CD14-positive monocyte (primary cell): ENCODE measurements around the gene TRAPPC14. TPM values are rescaled to one million over a fixed set of nuclear protein-coding genes. Genes with fewer than 3 reads are reported as not detected.
A peak's percentile ranks its signal among the peaks of the same experiment; 100 is the strongest.

Experiments used
- DNase-seq, 3 donors: peaks; one replicate each; pipeline ENCODE4 v3.0.0-alpha.2; 2011 to 2022
- H2AFZ ChIP-seq: 2 replicates; pipeline ENCODE4 v1.6.0; 2012; ENCODE audit warnings: mild to moderate bottlenecking, low read depth, low read length, inconsistent platforms; ENCODE audit not compliant: insufficient read depth, poor library complexity, severe bottlenecking
- H3K27ac ChIP-seq, 2 donors: 1 replicate in 1 of 2; 2 replicates in 1 of 2; pipeline ENCODE4 v1.5.1; 2012 to 2013; ENCODE audit warnings: low read length in 2 of 2, control low read depth in 1 of 2, inconsistent platforms in 1 of 2, low read depth in 1 of 2, mild to moderate bottlenecking in 1 of 2
- H3K27me3 ChIP-seq, 2 donors: one replicate each; pipeline versions ENCODE4 v1.6.0 to v1.6.1; 2011 to 2013; ENCODE audit warnings: low read length in 2 of 2; ENCODE audit not compliant: control insufficient read depth in 2 of 2, insufficient read depth in 2 of 2
- H3K36me3 ChIP-seq, 2 donors: replicated peaks in 1 of 2; 1 replicate in 1 of 2; 2 replicates in 1 of 2; pipeline versions ENCODE4 v1.5.1 to v1.6.1; 2012 to 2013; ENCODE audit warnings: low read length in 2 of 2, control low read depth in 1 of 2, inconsistent platforms in 1 of 2, mild to moderate bottlenecking in 1 of 2; ENCODE audit not compliant: insufficient read depth in 2 of 2, control insufficient read depth in 1 of 2
- H3K4me1 ChIP-seq, 2 donors: 1 replicate in 1 of 2; 2 replicates in 1 of 2; pipeline versions ENCODE4 v1.5.1 to v1.6.1; 2012 to 2013; ENCODE audit warnings: low read length in 2 of 2, control low read depth in 1 of 2, inconsistent platforms in 1 of 2, mild to moderate bottlenecking in 1 of 2, moderate library complexity in 1 of 2; ENCODE audit not compliant: insufficient read depth in 2 of 2, control insufficient read depth in 1 of 2
- H3K4me2 ChIP-seq: replicated peaks from 2 replicates; pipeline ENCODE3; 2012; ENCODE audit warnings: low read length, moderate library complexity, mild to moderate bottlenecking; ENCODE audit not compliant: poor library complexity, severe bottlenecking; ENCODE audit errors: extremely low read depth
- H3K4me3 ChIP-seq, 3 experiments: fragments of 200-600 bp in 1 of 3; sonication (generic) in 1 of 3; replicated peaks in 1 of 3; 1 replicate in 2 of 3; 2 replicates in 1 of 3; pipeline ENCODE4 v1.5.1; 2011 to 2013; ENCODE audit warnings: low read length in 3 of 3, mild to moderate bottlenecking in 3 of 3, control low read depth in 2 of 3, low read depth in 2 of 3, inconsistent platforms in 1 of 3, moderate library complexity in 1 of 3
- H3K79me2 ChIP-seq: 2 replicates; pipeline ENCODE4 v1.6.0; 2012; ENCODE audit warnings: mild to moderate bottlenecking, control low read depth, inconsistent platforms, low read length, moderate library complexity; ENCODE audit not compliant: insufficient read depth
- H3K9ac ChIP-seq: 2 replicates; pipeline ENCODE4 v1.6.0; 2017; ENCODE audit warnings: low read length, mild to moderate bottlenecking; ENCODE audit not compliant: insufficient read depth, poor library complexity, severe bottlenecking
- H3K9me3 ChIP-seq, 2 donors: replicated peaks in 1 of 2; 1 replicate in 1 of 2; 2 replicates in 1 of 2; pipeline versions ENCODE4 v1.5.1 to v1.6.1; 2012 to 2013; ENCODE audit warnings: low read length in 2 of 2, control low read depth in 1 of 2; ENCODE audit not compliant: control insufficient read depth in 1 of 2, insufficient read depth in 1 of 2
- H4K20me1 ChIP-seq: 2 replicates; pipeline ENCODE4 v1.6.0; 2012; ENCODE audit warnings: mild to moderate bottlenecking, low read length, control low read depth, moderate library complexity; ENCODE audit not compliant: insufficient read depth
- H3K27ac Mint-ChIP-seq, 7 donors: one replicate each; pipeline ENCODE4 v1.8.0; 2020; ENCODE audit warnings: mild to moderate bottlenecking in 7 of 7, mixed read lengths in 7 of 7, moderate library complexity in 6 of 7, inconsistent platforms in 2 of 7
- H3K27me3 Mint-ChIP-seq, 3 donors: one replicate each; pipeline ENCODE4 v1.8.0; 2021 to 2022; ENCODE audit warnings: low read depth in 3 of 3, mild to moderate bottlenecking in 3 of 3, mixed read lengths in 3 of 3, moderate library complexity in 3 of 3, inconsistent platforms in 1 of 3
- H3K36me3 Mint-ChIP-seq, 2 donors: one replicate each; pipeline ENCODE4 v1.8.0; 2020; ENCODE audit warnings: mixed read lengths in 2 of 2, inconsistent platforms in 1 of 2, mild to moderate bottlenecking in 1 of 2
- H3K4me1 Mint-ChIP-seq: one replicate; pipeline ENCODE4 v1.8.0; 2020; ENCODE audit warnings: mild to moderate bottlenecking, mixed read lengths
- H3K4me3 Mint-ChIP-seq, 2 donors: one replicate each; pipeline ENCODE4 v1.8.0; 2020; ENCODE audit warnings: mild to moderate bottlenecking in 2 of 2, mixed read lengths in 2 of 2, moderate library complexity in 1 of 2
- H3K9me3 Mint-ChIP-seq, 7 donors: one replicate each; pipeline ENCODE4 v1.8.0; 2020 to 2022; ENCODE audit warnings: mixed read lengths in 7 of 7, mild to moderate bottlenecking in 6 of 7, moderate library complexity in 6 of 7, inconsistent platforms in 2 of 7
- WGBS: methylation state at CpG from one replicate; pipeline ENCODE4 v1.1.5; 2013; ENCODE audit warnings: missing lambda C conversion rate; ENCODE audit not compliant: insufficient coverage; 5-methylcytosine and 5-hydroxymethylcytosine counted together
- intact Hi-C, 2 donors: fragments of 100-400 bp; cut with micrococcal nuclease; formaldehyde crosslinking; loops; one replicate each; pipeline versions ENCODE4 v1.15.0 to v1.15.1; 2023
- polyA plus RNA-seq, 3 donors: library from polyadenylated mRNA; depleted of rRNA in 1 of 3; unstranded in 2 of 3; stranded (reverse) in 1 of 3; fragments of 300-500 nt in 2 of 3; fragments of >200 nt in 1 of 3; fragmentation: Illumina TruSeq in 2 of 3; gene quantifications; 1 replicate in 2 of 3; 2 replicates in 1 of 3; pipeline ENCODE4 v1.2.3, GENCODE V29; 2012 to 2021
- TF ChIP-seq, protein P1 (sequence below): fragments of 200-600 bp; IDR thresholded peaks from one replicate; pipeline ENCODE4 v1.8.0; 2022; ENCODE audit warnings: antibody characterized with exemption, mild to moderate bottlenecking

TRAPPC14 gene
- polyA plus RNA-seq, 3 donors: 1.0 to 38.4 (median 1.6) TPM

DNA sequence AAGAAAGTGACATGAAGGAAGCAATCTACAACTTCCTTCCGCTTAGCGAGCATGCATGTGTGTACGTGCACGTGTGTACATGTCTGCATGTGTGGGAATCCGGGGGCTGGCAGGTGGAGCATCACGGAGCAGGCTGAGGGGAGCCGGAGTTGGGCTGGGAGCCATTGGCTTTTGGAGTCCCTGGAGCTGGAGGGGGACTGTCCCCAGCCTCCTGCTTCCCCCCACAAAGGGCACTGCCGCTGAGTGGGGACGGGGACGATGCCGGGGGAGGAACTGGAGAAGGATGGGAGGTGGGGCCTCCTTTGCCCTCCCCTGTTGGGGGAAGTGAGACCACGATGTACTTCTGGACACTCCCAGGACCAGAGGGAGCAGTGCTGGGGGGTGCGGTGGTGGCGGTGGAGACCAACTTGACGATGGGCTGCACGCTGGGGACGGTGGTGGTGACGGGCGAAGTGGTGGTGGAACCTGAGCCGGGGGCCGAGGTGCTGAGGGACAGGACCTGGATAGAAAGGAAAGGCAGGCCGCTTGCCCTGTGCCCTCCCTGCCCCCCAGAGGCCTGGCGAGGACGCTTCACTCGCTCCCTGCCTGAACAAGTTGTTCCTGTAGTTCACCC lies 51.3 kb downstream of the TRAPPC14 start:
- Mint-ChIP-seq H3K36me3 (peaks cover 56 to 91% of the 10 kb centered on the region in 2 donors), H3K9me3 (no peaks in the 10 kb centered on the region), H3K27me3 (peaks cover 0 to 2% (median 0%) of the 10 kb centered on the region in 3 donors), H3K4me1 (peaks cover 9% of the 10 kb centered on the region), H3K27ac (peak overlapping the region in 2 of 7 donors; percentile 3 to 15), H3K4me3 (no peak overlapping the region)
- H3K4me3 ChIP-seq: no peak overlapping the region
- H3K27me3 ChIP-seq: no peaks in the 10 kb centered on the region
- no peaks in the 10 kb centered on the region for H4K20me1 ChIP-seq
- no peaks in the 10 kb centered on the region for H3K9me3 ChIP-seq
- no peak overlapping the region for H3K9ac ChIP-seq
- H3K4me2 ChIP-seq: no peak overlapping the region
- intact Hi-C loops: no loop called here
- TF ChIP-seq, protein P1, sequence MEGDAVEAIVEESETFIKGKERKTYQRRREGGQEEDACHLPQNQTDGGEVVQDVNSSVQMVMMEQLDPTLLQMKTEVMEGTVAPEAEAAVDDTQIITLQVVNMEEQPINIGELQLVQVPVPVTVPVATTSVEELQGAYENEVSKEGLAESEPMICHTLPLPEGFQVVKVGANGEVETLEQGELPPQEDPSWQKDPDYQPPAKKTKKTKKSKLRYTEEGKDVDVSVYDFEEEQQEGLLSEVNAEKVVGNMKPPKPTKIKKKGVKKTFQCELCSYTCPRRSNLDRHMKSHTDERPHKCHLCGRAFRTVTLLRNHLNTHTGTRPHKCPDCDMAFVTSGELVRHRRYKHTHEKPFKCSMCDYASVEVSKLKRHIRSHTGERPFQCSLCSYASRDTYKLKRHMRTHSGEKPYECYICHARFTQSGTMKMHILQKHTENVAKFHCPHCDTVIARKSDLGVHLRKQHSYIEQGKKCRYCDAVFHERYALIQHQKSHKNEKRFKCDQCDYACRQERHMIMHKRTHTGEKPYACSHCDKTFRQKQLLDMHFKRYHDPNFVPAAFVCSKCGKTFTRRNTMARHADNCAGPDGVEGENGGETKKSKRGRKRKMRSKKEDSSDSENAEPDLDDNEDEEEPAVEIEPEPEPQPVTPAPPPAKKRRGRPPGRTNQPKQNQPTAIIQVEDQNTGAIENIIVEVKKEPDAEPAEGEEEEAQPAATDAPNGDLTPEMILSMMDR: no peak
- no peak for DNase-seq
- H3K79me2 ChIP-seq: peaks cover 6% of the 10 kb centered on the region
- no peak overlapping the region for H2AFZ ChIP-seq
- no peak overlapping the region for H3K27ac ChIP-seq
- peaks cover 61 to 87% of the 10 kb centered on the region in 2 donors for H3K36me3 ChIP-seq
- peaks cover 5% of the 10 kb centered on the region in 2 donors for H3K4me1 ChIP-seq
- 86% methylated on average over 19 of the region's 25 CpGs for WGBS

DNA sequence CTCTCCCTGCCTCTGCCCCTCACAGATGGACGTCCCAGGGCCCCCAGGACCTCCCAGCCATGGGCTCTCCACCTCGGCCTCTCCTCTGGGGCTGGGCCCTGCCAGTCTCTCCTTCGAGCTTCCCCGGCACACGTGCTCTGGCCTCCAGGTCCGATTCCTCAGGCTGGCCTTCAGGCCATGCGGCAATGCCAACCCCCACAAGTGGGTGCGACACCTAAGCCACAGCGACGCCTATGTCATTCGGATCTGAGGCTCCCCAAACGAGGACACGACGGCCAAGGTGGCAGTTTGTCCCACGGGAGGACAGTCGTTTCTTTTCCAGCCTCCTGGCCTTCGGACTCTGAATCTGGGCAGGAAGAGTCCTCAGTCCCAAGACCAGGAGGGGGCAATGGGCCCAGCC lies 51.9 kb downstream of the TRAPPC14 start:
- TF ChIP-seq, protein P1: no peak
- H2AFZ ChIP-seq: no peak overlapping the region
- peak overlapping the region in 1 of 7 donors; percentile 43 for H3K27ac Mint-ChIP-seq
- H3K79me2 ChIP-seq: peaks cover 9% of the 10 kb centered on the region
- peaks cover 9 to 11% of the 10 kb centered on the region in 2 donors for H3K4me1 ChIP-seq
- H4K20me1 ChIP-seq: no peaks in the 10 kb centered on the region
- H3K36me3 Mint-ChIP-seq: peaks cover 52 to 85% of the 10 kb centered on the region in 2 donors
- H3K27ac ChIP-seq: no peak overlapping the region
- peaks cover 0 to 2% (median under 1%) of the 10 kb centered on the region in 3 donors for H3K27me3 Mint-ChIP-seq
- peaks cover 12% of the 10 kb centered on the region for H3K4me1 Mint-ChIP-seq
- H3K9me3 Mint-ChIP-seq: no peaks in the 10 kb centered on the region
- no peak overlapping the region for H3K9ac ChIP-seq
- no peaks in the 10 kb centered on the region for H3K27me3 ChIP-seq
- no peak overlapping the region for H3K4me3 ChIP-seq
- 94% methylated on average over 14 of the region's 17 CpGs for WGBS
- no peaks in the 10 kb centered on the region for H3K9me3 ChIP-seq
- no peak overlapping the region for H3K4me3 Mint-ChIP-seq
- DNase-seq: no peak
- intact Hi-C loops: no loop called here
- peaks cover 55 to 81% of the 10 kb centered on the region in 2 donors for H3K36me3 ChIP-seq
- no peak overlapping the region for H3K4me2 ChIP-seq
